Tibial nerve (tissue), 4 donors: ENCODE results near the gene TBCC.

Source experiments
- CTCF ChIP-seq, 5 experiments: fragments of 200-600 bp in 3 of 5; fragments of 450-650 bp in 2 of 5; sonication (generic) in 3 of 5; IDR thresholded peaks; one replicate each; pipeline ENCODE4 v1.5.1; 2016 to 2019; ENCODE audit warnings: antibody characterized with exemption in 5 of 5, mild to moderate bottlenecking in 3 of 5, moderate library complexity in 2 of 5
- EP300 ChIP-seq, 2 donors: sonication (generic); formaldehyde crosslinking; IDR thresholded peaks; one replicate each; pipeline ENCODE4 v1.6.1; 2017; ENCODE audit warnings: antibody characterized with exemption in 2 of 2, mild to moderate bottlenecking in 1 of 2
- POLR2A ChIP-seq, 2 donors: fragments of 450-650 bp; IDR thresholded peaks; one replicate each; pipeline ENCODE4 v1.6.1; 2017; ENCODE audit warnings: antibody characterized with exemption in 2 of 2, mild to moderate bottlenecking in 2 of 2, moderate library complexity in 2 of 2

GRCh38 chr6:42729731-42730130 lies 16.2 kb downstream of the TBCC start:
- no peak for TF ChIP-seq EP300 (IDR thresholded peaks at IDR 0.05)
- TF ChIP-seq CTCF (IDR thresholded peaks at IDR 0.05), result no peak
- TF ChIP-seq POLR2A (IDR thresholded peaks at IDR 0.05), result no peak
